Bone marrow (tissue), 2 donors: Measurements from ENCODE around the gene NAA80.
"Not testable (repeated sequence)": the region's sequence is repeated elsewhere in the genome, so short reads cannot be mapped to it uniquely, and the experiment has no call there.

Source experiments
- DNase-seq, 2 donors: peaks; one replicate each; lab custom pipeline; 2025; lab: John Stamatoyannopoulos, UW

Gene NAA80

GRCh38 chr3:50314342-50314741, 15.1 kb upstream of the NAA80 start:
- no peak for DNase-seq

- DNase-seq = not testable (repeated sequence)
Measured at GRCh38 chr3:50312041-50312440, 12.8 kb upstream of the NAA80 start.

- DNase-seq = no peak
Measured at GRCh38 chr3:50304601-50305000, 5.4 kb upstream of the NAA80 start.

DNA sequence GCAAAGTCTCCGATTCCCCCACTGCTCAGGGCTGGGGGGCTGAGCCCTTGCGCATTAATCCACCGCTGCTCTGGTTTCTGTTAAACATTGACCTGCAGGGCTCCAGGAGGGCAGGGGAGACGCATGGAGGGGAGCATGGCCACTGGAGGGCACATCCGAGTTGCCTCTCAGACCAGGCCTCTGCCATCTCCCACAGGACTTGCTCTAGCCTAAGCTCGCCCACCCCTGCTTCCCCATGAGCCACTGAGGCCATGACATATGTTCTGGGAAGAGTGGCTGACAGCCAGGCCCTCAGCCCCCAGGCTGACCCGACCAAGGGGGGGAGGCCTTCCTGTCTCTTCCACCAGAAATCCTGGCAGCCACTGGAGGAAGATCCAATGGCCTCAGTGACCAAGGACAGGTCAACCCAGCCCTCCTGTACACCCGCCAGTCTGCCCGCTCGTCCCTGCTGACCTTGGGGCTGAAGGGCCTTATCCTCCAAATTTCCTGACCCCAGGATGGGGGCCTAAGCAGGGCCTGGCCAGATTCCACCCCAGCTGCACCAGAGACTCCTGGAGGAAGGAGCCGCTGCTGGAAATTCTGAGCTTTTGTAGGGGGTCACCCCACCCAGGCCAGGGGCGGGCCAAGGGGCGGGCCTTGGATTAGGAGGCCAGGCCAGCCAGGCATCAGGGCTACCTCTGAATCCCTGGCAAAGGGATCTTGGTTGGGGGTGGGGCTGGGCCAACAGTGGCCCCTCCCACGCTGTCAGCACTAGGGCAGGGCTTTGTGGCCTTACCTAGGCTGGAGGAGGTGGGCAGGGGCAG, 4.0 kb upstream of the NAA80 start, which contains the start of gene HYAL1:
Gene HYAL1 (minus strand): TSS at position 562 of the 803 bp plus-strand sequence. CDS start 618 bp downstream, outside the sequence.
- DNase-seq = no peak

- DNase-seq = no peak
Measured at GRCh38 chr3:50302095-50303012, 3.1 kb upstream of the NAA80 start.

DNA sequence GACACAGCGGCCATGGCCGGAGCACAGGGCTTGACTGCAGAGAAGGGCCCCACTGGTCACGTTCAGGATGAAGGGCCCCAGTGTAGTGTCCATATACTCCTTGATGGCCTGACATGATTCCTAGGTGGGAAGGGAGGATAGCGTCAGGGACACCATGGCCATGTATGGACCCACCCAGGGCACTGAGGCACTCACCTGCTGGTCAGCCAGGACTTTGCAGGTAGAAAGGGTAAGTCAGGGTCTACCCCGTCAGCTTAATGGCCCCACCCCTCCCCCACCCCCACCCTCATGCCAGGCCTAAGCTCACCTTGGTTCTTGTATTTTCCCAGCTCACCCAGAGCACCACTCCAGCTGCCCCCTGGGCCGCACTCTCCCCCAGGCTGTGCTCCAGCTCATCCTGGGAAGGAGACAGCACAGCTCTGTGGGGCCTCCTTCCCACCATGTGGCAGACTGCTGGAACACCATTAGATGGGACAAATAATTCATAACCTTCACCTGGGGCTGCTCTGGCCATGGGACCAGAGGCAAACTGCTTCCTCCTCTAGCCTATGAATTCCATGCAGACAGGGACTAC, 1.6 kb upstream of the NAA80 start:
- DNase-seq = no peak

GRCh38 chr3:50299929-50300680, 900 bp upstream of the NAA80 start:
- DNase-seq = peak; percentile 32 to 76

DNA sequence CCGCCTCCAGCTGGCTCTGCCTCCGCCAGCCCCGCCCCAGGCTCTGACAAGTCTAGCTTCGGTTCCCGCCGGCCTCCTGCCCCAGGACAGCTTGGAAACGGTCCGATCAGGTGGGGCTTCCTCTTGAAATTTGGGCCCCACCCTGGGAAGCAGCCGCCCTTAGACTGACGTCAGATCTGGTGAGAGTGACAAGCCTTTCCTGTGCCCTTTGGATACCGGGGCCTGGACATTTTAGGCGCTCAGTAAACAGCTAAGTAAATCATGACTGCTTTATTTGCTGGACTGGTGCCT, 378 bp upstream of the NAA80 start:
- DNase-seq = no peak

- DNase-seq = no peak
Measured at GRCh38 chr3:50297896-50298725, 1.1 kb downstream of the NAA80 start.

DNA sequence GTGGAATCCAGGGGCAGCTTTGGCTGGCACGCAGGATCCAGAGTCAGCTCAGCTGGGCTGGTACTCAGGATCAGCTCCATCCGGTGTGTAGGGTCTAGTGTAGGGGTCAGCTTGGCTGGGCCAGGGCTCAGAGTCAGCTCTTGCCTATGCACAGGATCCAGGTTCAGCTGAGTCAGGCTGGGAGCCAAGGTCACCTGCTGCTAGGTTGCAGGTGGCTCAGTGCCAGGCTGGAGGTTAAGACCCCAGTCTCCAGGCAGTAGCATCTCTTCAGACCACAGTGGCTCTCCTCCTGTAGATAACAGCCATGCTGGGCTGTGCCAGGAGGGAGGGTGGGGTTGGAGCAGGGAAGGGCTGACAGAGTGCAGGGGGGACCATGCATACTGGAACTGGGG, 1.8 kb downstream of the NAA80 start:
- DNase-seq = no peak

DNA sequence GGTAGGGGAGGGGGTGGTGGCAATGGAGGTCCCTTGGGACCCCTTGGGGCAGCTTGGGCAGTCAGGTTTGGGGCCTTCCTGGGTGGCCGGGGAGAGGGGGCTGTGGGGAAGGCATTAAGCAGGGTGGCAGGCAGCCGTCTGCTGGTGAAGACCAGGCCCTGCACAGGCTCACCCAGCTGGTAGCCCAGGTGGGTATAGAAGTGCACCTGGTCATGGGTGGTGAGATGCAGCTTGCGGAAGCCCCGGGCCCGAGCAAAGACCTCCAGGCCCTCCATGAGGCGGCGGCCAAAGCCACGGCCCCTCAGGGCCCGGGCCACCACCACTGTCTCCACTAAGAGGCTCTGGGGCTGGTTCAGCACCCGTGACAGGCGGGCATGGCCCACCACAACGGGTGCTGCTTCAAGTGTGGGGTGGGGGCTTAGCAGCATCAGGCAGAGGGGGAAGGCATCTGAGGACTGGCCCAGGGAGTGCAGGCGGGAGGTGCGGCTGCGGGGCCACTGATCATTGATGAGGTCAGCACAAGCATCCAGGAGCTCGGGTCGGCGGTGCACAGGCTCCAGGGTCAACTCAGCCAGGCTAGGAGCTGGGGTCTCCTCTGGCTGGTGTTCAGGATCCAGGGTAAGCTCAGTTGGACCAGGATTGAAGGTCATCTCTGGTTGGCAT, 2.4 kb downstream of the NAA80 start:
- no peak for DNase-seq

DNA sequence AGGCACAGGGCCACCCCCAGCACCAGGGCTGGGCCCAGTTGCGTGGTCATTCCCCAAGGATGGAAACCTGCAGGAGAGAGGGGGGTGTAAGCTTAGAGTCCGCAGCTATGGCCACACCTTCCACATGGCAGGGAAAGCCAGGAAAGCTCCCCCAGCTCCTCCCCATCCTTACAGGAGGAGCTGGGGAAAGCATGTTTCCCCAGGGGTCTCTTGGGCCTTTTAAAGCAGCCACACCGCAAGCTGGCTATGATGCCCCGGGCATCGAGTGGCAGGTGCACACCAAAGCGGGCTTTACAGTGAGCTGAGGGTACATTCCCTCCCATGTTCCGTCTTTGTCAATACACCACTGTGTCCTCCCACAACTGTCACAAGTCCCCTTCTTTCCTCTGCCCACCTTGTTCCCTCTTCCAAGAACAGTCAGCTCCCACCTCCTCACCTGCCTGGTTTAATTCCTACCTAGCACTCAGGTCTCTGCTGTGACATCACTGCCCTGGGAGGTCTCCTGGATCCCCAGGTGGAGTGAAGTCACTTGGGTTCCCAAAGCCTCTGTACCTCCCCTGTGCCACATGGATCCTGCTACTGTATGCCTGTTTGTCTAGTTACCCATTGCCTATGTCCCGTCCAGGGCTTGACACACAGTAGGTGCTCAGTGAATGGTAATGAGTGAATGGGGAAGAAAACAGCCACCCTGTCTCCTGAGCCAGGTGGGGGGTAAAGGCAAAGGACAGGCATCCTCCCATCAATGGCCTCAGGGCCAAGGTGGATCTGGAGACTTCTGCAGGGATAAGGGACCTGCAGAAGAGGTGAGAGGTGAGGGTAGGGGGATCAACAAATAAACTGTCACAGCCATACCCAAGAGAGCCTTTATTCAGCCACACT, 3.4 kb downstream of the NAA80 start:
- no peak for DNase-seq

- no peak for DNase-seq
Measured at GRCh38 chr3:50294492-50295403, 4.5 kb downstream of the NAA80 start.

GRCh38 chr3:50294089-50294488, 5.1 kb downstream of the NAA80 start:
- DNase-seq = no peak

DNA sequence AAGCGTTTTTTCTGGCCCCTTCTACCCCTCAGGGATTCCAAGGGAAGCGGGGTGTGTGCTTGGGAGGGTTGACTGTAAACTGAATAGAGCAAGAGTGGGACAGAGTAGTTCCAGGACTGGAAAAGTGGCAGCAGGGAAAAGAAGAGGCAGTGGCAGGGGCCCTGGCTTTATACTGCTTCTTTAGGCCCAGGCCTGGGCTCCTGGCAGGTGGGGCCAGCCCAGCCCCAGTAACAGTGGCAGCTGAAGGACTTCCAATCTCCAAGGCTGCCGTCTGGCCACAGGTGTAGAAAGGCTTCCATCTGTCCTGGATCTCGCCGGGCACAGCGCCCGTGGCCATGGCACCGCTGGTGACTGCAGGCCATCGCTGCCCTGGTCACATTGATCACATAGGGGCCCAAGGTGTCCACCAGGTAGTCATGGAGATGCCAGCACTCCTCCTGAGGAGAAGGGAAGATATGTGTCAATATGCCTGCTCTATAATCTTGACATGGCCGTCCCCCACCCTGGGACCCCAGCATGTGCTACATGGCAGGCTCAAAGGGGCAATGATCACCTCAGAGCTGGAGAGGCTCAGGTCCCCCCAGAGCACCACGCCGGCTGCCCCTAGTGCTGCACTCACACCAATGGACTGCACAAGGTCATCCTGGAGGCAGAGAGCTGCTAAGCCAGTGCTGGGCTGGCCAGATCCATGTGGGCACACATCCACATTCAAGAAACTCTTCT, 6.0 kb downstream of the NAA80 start:
- no peak for DNase-seq

GRCh38 chr3:50292159-50293078, 6.8 kb downstream of the NAA80 start, which contains the start of gene IFRD2:
Gene IFRD2, minus strand, starts transcription at chr3:50292429. Its CDS starts 155 bp downstream, at chr3:50292274.
- peak; percentile 78 to 96 for DNase-seq
